Testis (tissue), 3 donors: ENCODE data around the gene BCR. TPM values are rescaled to one million over a fixed set of nuclear protein-coding genes. Genes with fewer than 3 reads are reported as not detected.

Experiments
- DNase-seq: peaks from one replicate; pipeline ENCODE4 v3.0.0-alpha.2; 2019
- H3K27ac ChIP-seq, 2 donors: fragments of 200-600 bp; sonication (generic); one replicate each; pipeline ENCODE4 v1.5.1; 2019
- H3K27me3 ChIP-seq: fragments of 200-600 bp; sonication (generic); one replicate; pipeline ENCODE4 v1.5.1; 2019
- H3K36me3 ChIP-seq: fragments of 200-600 bp; sonication (generic); one replicate; pipeline ENCODE4 v1.5.1; 2017; ENCODE audit warnings: low read depth; ENCODE audit errors: missing control alignments
- H3K4me1 ChIP-seq: fragments of 200-600 bp; sonication (generic); one replicate; pipeline ENCODE4 v1.5.1; 2019
- H3K4me3 ChIP-seq, 2 donors: fragments of 200-600 bp; sonication (generic); one replicate each; pipeline ENCODE4 v1.5.1; 2017 to 2019
- H3K9me3 ChIP-seq: fragments of 200-600 bp; sonication (generic); one replicate; pipeline ENCODE4 v1.5.1; 2017
- POLR2A ChIP-seq: fragments of 450-650 bp; IDR thresholded peaks from one replicate; pipeline ENCODE4 v1.6.1; 2017; ENCODE audit warnings: antibody characterized with exemption, mild to moderate bottlenecking, moderate library complexity
- WGBS, 2 donors: methylation state at CpG; one replicate each; pipeline ENCODE4 v1.1.5; 2018; 5-methylcytosine and 5-hydroxymethylcytosine counted together
- intact Hi-C: fragments of 100-400 bp; cut with DNase I; formaldehyde crosslinking; loops from one replicate; pipeline ENCODE4 v1.15.1; 2023; ENCODE audit warnings: low total_unique reads
- polyA plus RNA-seq: library from polyadenylated mRNA; stranded (reverse); fragments of 350-450 nt; fragmentation: Illumina TruSeq; extraction: RNeasy Lipid Tissue Mini Kit (QIAGEN cat#74804); gene quantifications from one replicate; pipeline ENCODE4 v1.2.3, GENCODE V29; 2014; ENCODE audit warnings: low read depth, low replicate concordance; ENCODE audit not compliant: insufficient read depth
- total RNA-seq, 2 donors: library from RNA; depleted of rRNA; stranded (reverse); fragments of >200 nt; gene quantifications; one replicate each; pipeline ENCODE4 v1.2.3, GENCODE V29; 2016
- TF ChIP-seq, protein P1 (sequence below), 3 experiments: fragments of 450-650 bp in 2 of 3; fragments of 200-600 bp in 1 of 3; sonication (generic) in 1 of 3; IDR thresholded peaks; one replicate each; pipeline ENCODE4 v1.5.1; 2016 to 2019; ENCODE audit warnings: antibody characterized with exemption in 3 of 3, mild to moderate bottlenecking in 2 of 3, moderate library complexity in 1 of 3

Gene BCR
- total and polyA plus RNA-seq, 3 donors from 2014 or later, result 52.5 to 108 (median 105) TPM

DNA sequence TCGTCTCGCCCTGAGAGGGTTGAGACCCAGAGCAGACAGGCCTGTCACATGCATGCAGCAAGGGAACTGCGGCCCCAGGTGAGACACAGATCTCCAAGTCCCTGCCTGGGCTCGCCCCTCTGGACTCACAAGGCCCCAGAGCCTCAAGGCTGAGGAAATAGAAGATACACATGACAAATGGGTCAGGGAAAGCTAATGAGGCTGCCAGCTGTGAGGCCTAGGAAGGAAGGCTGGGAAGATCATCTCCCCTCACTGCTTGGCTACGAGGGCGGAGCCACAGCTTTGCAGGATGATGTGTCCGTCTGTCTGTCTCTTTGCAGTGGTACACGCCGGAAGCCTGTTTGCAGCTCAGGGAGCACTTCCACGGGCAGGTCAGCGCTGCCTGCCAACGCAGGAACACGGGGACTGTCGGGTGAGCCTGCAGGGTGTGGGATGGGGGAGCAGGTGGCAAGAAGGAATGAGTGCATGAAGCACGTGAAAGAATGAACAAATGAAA, 30.5 kb upstream of the BCR start:
- WGBS, 2 donors, result 92 to 94% methylated on average over 13 to 15 of the region's 15 CpGs
- no peak for DNase-seq
- Histone ChIP-seq H3K9me3 (no peaks in the 10 kb centered on the region), H3K27ac (no peak overlapping the region), H3K27me3 (no peaks in the 10 kb centered on the region), H3K36me3 (no peaks in the 10 kb centered on the region), H3K4me3 (no peak overlapping the region), H3K4me1 (peaks cover 9% of the 10 kb centered on the region)
- TF ChIP-seq POLR2A, result no peak
- TF ChIP-seq, protein P1, sequence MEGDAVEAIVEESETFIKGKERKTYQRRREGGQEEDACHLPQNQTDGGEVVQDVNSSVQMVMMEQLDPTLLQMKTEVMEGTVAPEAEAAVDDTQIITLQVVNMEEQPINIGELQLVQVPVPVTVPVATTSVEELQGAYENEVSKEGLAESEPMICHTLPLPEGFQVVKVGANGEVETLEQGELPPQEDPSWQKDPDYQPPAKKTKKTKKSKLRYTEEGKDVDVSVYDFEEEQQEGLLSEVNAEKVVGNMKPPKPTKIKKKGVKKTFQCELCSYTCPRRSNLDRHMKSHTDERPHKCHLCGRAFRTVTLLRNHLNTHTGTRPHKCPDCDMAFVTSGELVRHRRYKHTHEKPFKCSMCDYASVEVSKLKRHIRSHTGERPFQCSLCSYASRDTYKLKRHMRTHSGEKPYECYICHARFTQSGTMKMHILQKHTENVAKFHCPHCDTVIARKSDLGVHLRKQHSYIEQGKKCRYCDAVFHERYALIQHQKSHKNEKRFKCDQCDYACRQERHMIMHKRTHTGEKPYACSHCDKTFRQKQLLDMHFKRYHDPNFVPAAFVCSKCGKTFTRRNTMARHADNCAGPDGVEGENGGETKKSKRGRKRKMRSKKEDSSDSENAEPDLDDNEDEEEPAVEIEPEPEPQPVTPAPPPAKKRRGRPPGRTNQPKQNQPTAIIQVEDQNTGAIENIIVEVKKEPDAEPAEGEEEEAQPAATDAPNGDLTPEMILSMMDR (IDR thresholded peaks at IDR 0.05), result no peak
- intact Hi-C loops, result no loop called here

DNA sequence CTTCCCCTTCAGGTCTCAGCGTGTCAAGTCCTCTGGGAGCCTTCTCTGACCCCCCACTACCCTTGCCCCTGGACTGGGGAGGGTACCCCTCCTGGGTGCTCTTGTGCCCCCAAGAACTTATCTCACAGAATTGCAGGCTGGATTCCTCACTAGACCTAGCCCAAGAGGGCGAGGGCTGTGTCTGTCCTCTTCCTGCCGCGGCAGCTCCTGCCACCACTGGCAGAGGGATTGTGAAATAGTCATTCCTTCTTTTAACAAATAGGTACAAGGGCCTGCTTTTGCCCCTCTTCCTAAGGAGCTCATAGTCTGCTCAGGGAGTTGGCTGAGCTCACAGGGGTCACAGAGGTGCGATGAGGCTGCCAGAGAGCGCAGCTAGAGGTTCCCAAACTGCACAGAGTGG, 29.5 kb upstream of the BCR start:
- intact Hi-C loops, result no loop called here
- DNase-seq, result no peak
- TF ChIP-seq, protein P1 (IDR thresholded peaks at IDR 0.05), result no peak
- no peak for TF ChIP-seq POLR2A
- H3K4me1 ChIP-seq, result peaks cover 5% of the 10 kb centered on the region
- H3K27me3 ChIP-seq, result no peaks in the 10 kb centered on the region
- no peak overlapping the region for H3K27ac ChIP-seq
- H3K36me3 ChIP-seq, result no peaks in the 10 kb centered on the region
- no peaks in the 10 kb centered on the region for H3K9me3 ChIP-seq
- WGBS, 2 donors, result 92 to 93% methylated on average over 4 to 6 of the region's 6 CpGs
- no peak overlapping the region for H3K4me3 ChIP-seq

DNA sequence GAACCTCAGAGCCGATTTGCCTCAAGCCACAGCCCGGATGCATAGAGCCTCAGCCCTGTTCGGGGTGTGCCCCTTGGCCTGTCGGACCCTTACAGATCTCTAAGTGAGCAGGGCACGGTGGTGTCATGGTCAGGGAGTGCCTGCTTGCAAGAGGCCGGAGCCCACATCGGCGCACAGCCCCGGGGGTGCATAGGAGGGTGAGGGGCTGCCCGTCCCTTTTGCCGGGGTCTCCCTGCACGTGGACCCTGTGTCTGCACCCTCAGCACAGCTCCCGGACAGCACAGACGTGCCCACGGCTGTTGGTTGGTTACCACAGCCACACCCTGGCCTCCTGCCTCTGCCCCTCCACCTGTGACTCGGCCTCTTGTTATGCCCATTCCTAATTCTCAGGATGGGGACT, 28.5 kb upstream of the BCR start:
- no peak for DNase-seq
- intact Hi-C loops, result no loop called here
- H3K9me3 ChIP-seq, result no peaks in the 10 kb centered on the region
- H3K4me1 ChIP-seq, result no peaks in the 10 kb centered on the region
- H3K27ac ChIP-seq, result no peak overlapping the region
- 88 to 92% methylated on average over 7 to 16 of the region's 16 CpGs for WGBS, 2 donors
- no peaks in the 10 kb centered on the region for H3K36me3 ChIP-seq
- H3K4me3 ChIP-seq, result no peak overlapping the region
- TF ChIP-seq, protein P1 (IDR thresholded peaks at IDR 0.05), result no peak
- no peak for TF ChIP-seq POLR2A
- H3K27me3 ChIP-seq, result no peaks in the 10 kb centered on the region

DNA sequence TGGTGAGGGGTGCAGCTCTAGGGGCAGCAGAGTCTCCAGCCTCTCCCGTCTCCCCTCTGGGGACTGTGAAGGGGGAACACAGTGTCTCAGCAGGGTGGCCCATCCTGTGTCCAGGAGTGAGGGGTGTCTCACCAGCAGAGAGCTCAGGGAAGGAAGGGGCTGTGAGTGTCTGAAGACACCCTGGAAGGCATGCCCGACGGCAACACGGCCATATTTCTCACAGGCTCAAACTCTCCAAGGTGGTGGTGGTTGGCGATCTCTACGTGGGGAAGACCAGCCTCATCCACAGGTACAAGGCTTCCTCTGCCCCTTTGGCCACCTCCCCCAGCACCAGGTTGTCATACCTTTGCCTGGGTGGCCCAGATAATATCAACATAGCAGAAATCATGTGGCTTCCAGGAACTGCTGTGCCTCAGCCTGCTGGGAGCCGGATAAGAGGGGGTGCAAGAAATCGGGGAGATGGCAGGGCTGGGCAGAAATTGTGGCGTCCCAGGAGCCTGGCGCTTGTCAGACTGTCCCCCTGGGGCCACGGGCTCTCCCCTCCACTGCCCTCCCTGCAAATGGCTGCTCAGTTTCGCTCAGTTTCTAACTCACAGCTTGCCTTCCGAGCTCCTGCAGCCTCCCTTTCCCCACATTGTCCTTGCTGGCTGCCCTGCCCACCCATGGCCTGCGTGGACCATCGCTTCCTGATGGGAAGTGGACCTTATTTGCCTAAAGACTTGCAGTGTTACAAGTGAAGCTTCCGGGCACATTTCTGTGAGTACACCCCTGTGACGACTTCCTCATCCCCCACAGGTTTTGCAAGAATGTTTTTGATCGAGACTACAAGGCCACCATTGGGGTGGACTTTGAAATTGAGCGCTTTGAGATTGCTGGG, 27.8 kb upstream of the BCR start:
- 80 to 86% methylated on average over 19 of the region's 19 CpGs for WGBS, 2 donors
- TF ChIP-seq, protein P1 (IDR thresholded peaks at IDR 0.05), result no peak
- no peak for TF ChIP-seq POLR2A
- intact Hi-C loops, result no loop called here
- Histone ChIP-seq H3K27ac (no peak overlapping the region), H3K27me3 (no peaks in the 10 kb centered on the region), H3K4me1 (no peaks in the 10 kb centered on the region), H3K36me3 (no peaks in the 10 kb centered on the region), H3K9me3 (no peaks in the 10 kb centered on the region), H3K4me3 (no peak overlapping the region)
- no peak for DNase-seq

DNA sequence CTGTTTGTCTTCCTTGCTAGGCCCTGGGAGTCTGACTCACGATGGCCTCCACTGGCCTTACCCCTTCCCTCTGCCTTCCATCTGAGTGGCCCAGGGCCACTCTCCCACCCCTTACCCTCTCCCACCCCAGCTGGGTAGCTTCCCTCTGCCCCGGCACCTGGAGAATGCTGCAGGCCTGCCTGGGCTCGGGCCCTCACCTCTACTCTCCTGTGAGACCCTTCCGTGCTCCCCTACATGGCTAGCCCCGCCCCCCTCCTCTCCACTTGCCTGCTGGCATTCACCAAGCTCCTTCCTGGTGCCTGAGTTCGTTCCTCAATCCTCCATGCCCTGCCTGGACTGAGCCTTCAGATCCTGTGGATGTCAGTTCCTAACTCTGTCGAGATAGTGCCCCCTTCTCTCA, 26.3 kb upstream of the BCR start:
- Histone ChIP-seq H3K27me3 (no peaks in the 10 kb centered on the region), H3K27ac (no peak overlapping the region), H3K9me3 (no peaks in the 10 kb centered on the region), H3K4me3 (no peak overlapping the region), H3K4me1 (no peaks in the 10 kb centered on the region), H3K36me3 (no peaks in the 10 kb centered on the region)
- intact Hi-C loops, result no loop called here
- TF ChIP-seq, protein P1 (IDR thresholded peaks at IDR 0.05), result no peak
- TF ChIP-seq POLR2A, result no peak
- no peak for DNase-seq
- WGBS, 2 donors, result 91 to 92% methylated on average over 7 of the region's 7 CpGs
